IPS-18a (cell line): ENCODE data around the gene RAB11A.

Experiments used
- H3K27ac ChIP-seq: one replicate; pipeline ENCODE4 v1.5.1; 2013; ENCODE audit warnings: low read length
- H3K27me3 ChIP-seq: one replicate; pipeline ENCODE4 v1.6.1; 2013; ENCODE audit warnings: mild to moderate bottlenecking, low read length; ENCODE audit not compliant: control insufficient read depth, insufficient read depth
- H3K36me3 ChIP-seq: one replicate; pipeline ENCODE4 v1.6.1; 2013; ENCODE audit warnings: low read depth, low read length; ENCODE audit not compliant: control insufficient read depth
- H3K4me1 ChIP-seq: one replicate; pipeline ENCODE4 v1.6.1; 2013; ENCODE audit warnings: low read depth, low read length; ENCODE audit not compliant: control insufficient read depth
- H3K4me3 ChIP-seq: one replicate; pipeline ENCODE4 v1.5.1; 2013; ENCODE audit warnings: low read length
- H3K9ac ChIP-seq: one replicate; pipeline ENCODE4 v1.6.1; 2013; ENCODE audit warnings: mild to moderate bottlenecking, low read length, moderate library complexity
- H3K9me3 ChIP-seq: one replicate; pipeline ENCODE4 v1.6.1; 2013; ENCODE audit warnings: low read depth, low read length; ENCODE audit not compliant: control insufficient read depth

Gene RAB11A

DNA sequence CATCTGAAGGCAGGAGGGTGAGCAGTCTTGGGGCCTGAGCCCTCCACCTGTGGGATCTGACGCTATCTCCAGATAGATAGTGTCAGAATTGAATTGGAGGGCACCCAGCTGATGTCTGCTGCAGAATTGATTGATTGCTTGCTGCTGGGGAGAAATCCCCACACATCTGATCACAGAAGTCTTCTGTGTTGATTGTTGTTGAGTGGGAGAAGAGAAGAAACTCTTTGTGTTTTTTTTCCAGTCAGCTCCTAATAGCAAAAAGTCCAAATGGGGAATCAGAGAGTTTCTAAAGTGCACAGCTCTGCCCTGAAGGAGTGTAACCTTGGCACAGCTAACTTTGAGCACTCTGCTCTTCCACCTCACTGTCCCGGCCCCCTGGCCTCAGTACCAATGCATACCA lies 66.1 kb downstream of the RAB11A start:
- Histone ChIP-seq H3K27ac (no peak overlapping the region), H3K27me3 (no peaks in the 10 kb centered on the region), H3K4me3 (no peak overlapping the region), H3K9me3 (no peaks in the 10 kb centered on the region), H3K9ac (no peak overlapping the region), H3K36me3 (no peaks in the 10 kb centered on the region), H3K4me1 (no peaks in the 10 kb centered on the region)

DNA sequence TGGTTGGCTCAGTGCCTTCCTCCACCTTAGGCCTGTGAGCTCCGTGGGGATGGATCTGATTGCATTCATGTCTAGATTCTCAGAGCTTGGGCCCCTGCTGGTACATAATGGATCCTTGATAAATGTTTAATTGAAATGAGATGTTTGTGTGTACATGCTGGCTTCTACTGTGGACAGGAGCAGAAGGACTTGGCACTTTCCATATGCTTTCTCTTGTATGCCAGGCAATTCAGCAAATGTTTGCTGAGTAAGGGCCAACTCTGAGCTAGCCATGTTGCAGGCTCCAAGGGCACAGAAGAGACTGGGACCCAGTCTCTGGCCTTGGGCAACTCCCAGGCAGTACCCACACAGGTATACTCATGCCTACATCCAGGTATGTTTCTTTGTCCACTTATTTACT lies 67.0 kb downstream of the RAB11A start:
- H3K9me3 ChIP-seq, result no peaks in the 10 kb centered on the region
- H3K4me3 ChIP-seq, result no peak overlapping the region
- H3K27ac ChIP-seq, result no peak overlapping the region
- no peak overlapping the region for H3K9ac ChIP-seq
- no peaks in the 10 kb centered on the region for H3K4me1 ChIP-seq
- H3K27me3 ChIP-seq, result no peaks in the 10 kb centered on the region
- no peaks in the 10 kb centered on the region for H3K36me3 ChIP-seq

DNA sequence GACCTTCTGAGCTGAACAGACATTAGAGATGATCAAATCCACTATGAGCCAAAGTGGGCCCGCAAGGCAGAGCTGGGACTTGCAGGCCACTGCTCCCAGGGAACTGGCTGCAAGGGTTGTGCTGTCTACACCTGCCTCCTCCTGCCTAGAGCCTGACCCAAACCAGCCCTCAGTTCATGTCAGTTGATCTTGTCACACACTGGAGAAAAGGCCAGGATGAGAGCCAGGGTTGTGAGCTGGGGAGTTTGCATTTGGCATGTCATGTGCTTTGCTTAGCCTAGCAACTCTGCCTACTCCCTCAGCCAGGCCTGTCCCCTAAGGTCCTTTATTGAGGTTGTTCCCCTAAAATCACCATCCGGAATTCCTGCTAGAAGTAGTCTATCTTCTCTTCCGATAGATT lies 67.8 kb downstream of the RAB11A start:
- Histone ChIP-seq H3K4me3 (no peak overlapping the region), H3K9ac (no peak overlapping the region), H3K27me3 (no peaks in the 10 kb centered on the region), H3K36me3 (no peaks in the 10 kb centered on the region), H3K27ac (no peak overlapping the region), H3K4me1 (no peaks in the 10 kb centered on the region), H3K9me3 (no peaks in the 10 kb centered on the region)

DNA sequence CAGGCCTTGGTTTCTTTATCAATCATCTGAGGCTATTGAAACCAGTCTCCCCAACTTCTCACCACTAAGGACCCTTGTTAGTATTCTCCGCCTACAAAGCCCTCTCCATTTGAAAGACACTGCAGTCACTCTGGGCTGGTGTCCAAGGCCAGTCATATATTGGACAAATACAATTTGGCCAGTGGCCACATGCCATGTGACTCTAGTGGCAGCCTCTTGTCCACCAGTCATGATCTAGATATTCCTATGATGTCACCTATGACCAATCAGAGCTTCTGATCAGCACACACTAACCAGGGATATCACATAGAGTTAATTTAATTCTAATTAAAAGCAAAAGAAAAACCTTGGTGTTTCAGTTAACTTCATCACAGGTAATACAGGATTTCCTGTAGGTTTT lies 68.2 kb downstream of the RAB11A start:
- Histone ChIP-seq H3K9me3 (no peaks in the 10 kb centered on the region), H3K27ac (no peak overlapping the region)

DNA sequence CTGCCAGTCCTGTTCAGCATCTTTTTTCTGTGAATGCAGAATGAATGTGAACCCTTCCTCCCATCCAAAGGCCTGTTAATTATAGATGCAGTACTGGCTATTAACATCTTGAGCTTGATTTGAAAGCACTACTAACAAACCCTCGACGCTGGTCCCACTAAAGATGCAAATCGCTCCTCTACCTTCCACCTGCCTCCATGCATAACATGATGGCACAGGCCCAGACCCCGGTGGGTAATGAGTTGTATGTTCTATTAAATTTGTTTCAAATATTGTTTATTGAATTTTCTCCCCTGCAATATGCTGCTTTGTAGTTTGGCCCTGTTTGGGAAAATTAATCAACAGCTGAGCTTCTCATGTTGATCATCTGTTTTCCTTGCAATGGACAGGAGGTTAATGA lies 69.3 kb downstream of the RAB11A start:
- Histone ChIP-seq H3K4me1 (no peaks in the 10 kb centered on the region), H3K36me3 (no peaks in the 10 kb centered on the region), H3K27me3 (no peaks in the 10 kb centered on the region), H3K9ac (no peak overlapping the region), H3K9me3 (no peaks in the 10 kb centered on the region), H3K4me3 (no peak overlapping the region), H3K27ac (no peak overlapping the region)

More for the DNA sequence above, 68.2 kb downstream of the RAB11A start:
- H3K36me3 ChIP-seq, result no peaks in the 10 kb centered on the region
- H3K4me1 ChIP-seq, result no peaks in the 10 kb centered on the region
- H3K9ac ChIP-seq, result no peak overlapping the region
- H3K4me3 ChIP-seq, result no peak overlapping the region
- H3K27me3 ChIP-seq, result no peaks in the 10 kb centered on the region

DNA sequence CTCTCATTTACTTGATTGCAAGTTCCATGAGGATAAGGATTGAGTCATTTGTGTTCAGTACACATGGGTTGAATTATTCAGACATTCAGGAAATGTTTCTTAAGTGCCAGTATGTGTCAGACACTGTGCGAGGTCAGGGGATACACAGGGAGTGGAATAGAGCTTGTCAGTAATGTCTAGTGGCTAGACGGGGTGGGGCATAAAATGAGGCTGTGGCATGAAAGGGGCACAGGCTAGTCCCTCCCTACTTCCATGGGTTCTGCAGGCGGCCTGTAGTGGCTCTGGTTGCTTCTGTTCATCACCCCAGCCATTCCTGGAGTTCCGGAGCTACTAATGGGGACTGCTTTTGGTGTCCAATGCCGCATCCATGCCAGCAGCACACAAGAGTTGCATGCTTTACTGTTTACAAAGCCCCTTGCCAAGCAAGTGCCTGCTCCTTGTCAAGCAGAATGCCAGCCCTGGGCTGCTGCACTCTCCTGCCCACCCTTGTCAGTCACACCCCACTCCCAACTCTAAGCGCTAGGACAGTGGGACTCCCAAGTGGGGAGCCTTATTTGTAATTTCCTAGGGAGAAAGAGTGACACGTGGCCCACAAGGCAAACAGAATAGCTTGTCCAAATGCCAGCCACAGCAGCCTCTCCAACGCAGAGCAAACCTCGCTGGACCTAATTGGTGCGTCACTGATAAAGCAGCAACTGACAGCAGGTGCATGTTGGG lies 70.8 kb downstream of the RAB11A start:
- H3K27me3 ChIP-seq, result no peaks in the 10 kb centered on the region
- H3K9ac ChIP-seq, result no peak overlapping the region
- H3K36me3 ChIP-seq, result no peaks in the 10 kb centered on the region
- H3K4me1 ChIP-seq, result no peaks in the 10 kb centered on the region
- H3K4me3 ChIP-seq, result no peak overlapping the region
- H3K27ac ChIP-seq, result no peak overlapping the region
- H3K9me3 ChIP-seq, result no peaks in the 10 kb centered on the region

DNA sequence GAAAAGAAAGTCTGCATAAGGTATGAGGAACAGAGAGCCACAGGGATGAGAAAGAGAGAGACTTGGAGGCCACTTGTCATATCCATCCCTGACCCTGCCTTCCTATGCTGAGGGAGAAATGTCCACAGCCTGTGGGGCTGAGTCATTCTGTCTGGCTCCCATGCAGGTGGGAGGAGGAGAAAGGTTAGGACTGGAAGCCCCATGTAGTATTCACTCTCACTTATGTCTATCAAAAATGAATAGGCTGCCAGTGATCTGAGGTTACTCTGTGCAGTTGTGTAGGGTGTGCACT lies 71.3 kb downstream of the RAB11A start:
- Histone ChIP-seq H3K9ac (no peak overlapping the region), H3K27me3 (no peaks in the 10 kb centered on the region), H3K9me3 (no peaks in the 10 kb centered on the region), H3K36me3 (no peaks in the 10 kb centered on the region), H3K4me3 (no peak overlapping the region), H3K4me1 (no peaks in the 10 kb centered on the region), H3K27ac (no peak overlapping the region)
